Choroid plexus epithelial cell (primary cell): ENCODE data around the gene PSAP.

Experiments used
- DNase-seq: peaks from one replicate; pipeline ENCODE4 v3.0.0-alpha.2; 2010; ENCODE audit warnings: low read depth
- H3K4me3 ChIP-seq: 2 replicates; pipeline ENCODE4 v1.5.1; 2011; ENCODE audit warnings: low read depth, mild to moderate bottlenecking, control low read depth, low read length, moderate library complexity
- TF ChIP-seq, protein P1 (sequence below): conservative IDR thresholded peaks from 2 replicates; pipeline ENCODE4 v1.5.1; 2011; ENCODE audit warnings: low read depth, mild to moderate bottlenecking, control low read depth, inconsistent platforms, low read length, moderate library complexity

The PSAP gene

DNA sequence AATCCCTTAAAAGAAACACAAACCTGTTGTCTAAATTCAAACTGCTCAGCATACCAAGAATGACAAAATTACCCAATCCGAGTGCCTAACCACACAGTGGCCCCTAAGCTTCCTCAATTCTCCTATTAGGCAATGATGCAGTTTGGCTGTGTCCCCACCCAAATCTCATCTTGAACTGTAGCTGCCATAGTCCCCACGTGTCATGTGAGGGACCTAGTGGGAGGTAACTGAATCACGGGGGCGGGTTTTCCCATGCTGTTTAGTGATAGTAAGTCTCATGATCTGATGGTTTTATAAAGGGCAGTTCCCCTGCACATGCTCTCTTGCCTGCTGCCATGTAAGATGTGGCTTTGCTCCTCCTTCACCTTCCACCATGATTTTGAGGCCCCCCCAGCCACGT, 21.9 kb downstream of the PSAP start:
- H3K4me3 ChIP-seq = no peak overlapping the region
- peak; percentile 53 for DNase-seq
- TF ChIP-seq, protein P1, sequence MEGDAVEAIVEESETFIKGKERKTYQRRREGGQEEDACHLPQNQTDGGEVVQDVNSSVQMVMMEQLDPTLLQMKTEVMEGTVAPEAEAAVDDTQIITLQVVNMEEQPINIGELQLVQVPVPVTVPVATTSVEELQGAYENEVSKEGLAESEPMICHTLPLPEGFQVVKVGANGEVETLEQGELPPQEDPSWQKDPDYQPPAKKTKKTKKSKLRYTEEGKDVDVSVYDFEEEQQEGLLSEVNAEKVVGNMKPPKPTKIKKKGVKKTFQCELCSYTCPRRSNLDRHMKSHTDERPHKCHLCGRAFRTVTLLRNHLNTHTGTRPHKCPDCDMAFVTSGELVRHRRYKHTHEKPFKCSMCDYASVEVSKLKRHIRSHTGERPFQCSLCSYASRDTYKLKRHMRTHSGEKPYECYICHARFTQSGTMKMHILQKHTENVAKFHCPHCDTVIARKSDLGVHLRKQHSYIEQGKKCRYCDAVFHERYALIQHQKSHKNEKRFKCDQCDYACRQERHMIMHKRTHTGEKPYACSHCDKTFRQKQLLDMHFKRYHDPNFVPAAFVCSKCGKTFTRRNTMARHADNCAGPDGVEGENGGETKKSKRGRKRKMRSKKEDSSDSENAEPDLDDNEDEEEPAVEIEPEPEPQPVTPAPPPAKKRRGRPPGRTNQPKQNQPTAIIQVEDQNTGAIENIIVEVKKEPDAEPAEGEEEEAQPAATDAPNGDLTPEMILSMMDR = no peak

DNA sequence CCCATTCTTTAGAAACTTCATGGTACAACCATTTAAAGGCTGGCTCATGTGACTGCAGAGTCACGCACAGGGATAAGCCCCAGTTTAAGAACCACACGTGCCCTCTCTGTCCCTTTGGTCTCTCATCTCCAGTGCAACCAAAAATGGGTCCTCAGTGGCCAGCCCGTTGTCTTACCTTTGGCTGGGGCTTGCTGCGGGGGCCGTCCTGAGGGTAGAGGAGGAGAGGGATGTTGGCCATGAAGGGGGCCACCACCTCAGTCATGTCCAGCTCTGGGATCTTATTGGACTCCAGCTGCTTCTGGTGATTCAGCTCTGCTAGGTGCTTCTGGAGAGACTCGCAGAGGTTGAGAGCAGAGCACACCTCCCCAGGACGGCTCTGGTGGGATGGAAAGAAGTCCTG, 22.3 kb downstream of the PSAP start:
- DNase-seq = no peak
- TF ChIP-seq, protein P1 = no peak

DNA sequence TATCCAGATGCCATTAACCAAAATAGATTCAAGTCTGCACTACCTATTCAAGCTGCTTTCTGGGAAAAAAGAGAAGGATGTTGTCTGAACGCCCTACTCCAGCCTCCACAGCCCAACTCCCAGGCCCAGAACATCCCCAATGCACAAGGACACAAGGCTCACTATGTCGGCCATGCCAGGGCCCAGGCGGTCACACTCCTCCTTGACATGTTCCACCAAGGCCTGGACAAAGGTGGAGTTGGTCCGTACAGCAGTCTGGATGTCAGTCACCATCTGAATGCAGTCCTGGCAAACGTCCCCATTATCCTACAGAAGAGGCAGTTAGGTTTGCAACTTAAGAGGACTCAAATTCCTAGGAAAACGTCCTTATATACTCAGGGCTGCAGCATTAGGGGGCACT, 23.2 kb downstream of the PSAP start:
- DNase-seq = no peak
- TF ChIP-seq, protein P1 = no peak
- H3K4me3 ChIP-seq = no peak overlapping the region

More for the DNA sequence above, 22.3 kb downstream of the PSAP start:
- no peak overlapping the region for H3K4me3 ChIP-seq

DNA sequence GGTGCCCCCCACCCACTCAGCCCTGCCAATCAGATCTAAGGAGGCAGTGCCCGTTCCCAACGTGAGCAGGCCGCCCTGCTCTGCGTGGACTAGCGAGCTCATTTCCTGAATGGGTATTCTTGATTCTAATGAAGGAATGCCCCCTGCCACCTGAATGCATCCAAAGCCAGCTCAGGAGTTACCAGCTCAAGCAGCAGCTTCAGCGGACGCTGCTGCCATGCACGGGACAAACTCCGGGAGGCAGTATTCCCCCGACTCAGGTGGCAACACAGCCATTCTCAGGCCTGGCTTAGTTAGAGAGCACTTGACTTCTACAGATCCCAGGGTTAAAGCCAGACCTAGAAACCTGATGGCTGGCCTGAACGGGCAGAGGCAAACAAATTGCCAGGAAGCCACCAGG, 25.8 kb downstream of the PSAP start:
- no peak for DNase-seq
- TF ChIP-seq, protein P1 = peak; percentile 9
- H3K4me3 ChIP-seq = no peak overlapping the region

DNA sequence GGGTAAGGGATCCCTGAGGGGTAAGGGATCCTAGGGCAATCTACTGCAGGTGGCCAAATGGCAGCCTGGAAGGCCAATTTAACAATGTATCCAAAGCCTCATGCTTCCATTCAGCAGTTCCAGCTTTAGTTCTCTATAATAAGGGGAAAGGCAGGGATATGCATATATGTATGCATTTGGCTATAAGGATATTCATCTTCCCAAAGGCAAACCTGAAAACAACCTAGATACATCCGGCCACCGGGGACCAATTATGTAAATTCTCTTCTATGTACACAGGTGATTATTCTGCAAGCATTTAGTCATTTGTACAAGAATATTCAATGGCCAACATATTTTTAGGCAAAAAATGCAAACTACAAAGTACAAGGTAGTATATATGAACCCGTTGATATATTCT, 26.7 kb downstream of the PSAP start:
- H3K4me3 ChIP-seq = no peak overlapping the region
- TF ChIP-seq, protein P1 = no peak
- no peak for DNase-seq

DNA sequence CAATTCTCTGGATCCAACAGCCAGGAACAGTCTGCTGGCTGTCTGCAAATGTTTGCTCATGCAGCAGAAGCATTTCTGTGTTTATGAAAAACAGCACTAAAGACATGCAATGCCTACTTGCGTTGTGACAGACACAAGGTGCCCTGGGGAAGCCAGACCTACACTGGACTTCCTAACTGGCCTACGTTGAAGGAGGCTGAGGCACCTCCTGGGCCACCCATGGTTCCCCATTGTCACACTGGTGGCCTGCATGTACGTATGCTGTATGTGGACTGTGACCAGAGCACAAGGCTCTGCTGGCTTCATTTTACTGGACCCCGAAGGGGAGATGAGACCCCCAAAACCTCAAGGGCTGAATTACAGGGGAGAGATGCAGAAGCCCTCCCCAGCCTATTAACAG, 27.7 kb downstream of the PSAP start:
- no peak overlapping the region for H3K4me3 ChIP-seq
- DNase-seq = no peak
- TF ChIP-seq, protein P1 = no peak

DNA sequence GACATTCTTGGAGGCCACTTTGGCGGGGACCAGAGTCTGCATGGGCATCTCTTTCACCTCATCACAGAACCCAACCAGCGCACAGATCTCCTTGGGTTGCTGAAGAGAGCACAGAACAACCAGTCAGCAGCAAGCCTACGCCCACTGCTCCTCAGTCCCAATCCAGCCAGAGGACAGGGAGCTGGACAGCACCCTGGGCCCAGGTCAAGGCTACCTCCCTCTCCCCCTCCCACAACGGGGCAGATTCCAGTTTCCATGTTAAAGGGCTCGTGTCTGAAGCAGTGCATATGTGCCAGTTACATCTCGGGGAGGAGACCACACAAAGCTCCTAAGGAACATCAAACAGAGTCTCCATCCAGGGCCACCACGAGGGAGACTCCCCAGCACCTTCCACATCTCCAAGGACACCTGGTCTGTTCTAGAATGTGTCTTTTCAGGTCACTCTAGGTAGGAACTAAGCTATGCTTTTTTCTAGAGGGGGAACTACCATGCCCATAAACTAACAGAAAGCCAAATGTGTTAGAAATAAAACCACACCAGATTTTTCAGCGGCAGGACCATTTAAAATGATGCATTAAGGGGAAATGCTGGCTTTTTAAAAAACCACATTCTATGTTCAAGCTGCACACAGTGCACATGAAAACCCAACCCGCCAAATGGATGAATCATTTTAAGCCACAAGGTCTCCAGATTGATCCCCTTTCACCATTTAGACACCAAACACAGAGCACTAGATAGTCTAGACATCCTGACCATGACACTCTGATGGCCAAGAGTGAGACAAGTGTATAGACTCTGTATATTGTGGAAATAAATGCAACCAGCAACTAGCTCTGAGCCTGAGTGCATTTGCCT, 28.9 kb downstream of the PSAP start:
- TF ChIP-seq, protein P1 = no peak
- no peak overlapping the region for H3K4me3 ChIP-seq
- DNase-seq = no peak
